NCI-H82 treated with DMSO at 0.1 percent for 48 hours (cell line): ENCODE results near the gene DSC3.

ENCODE experiments used
- DNase-seq: peaks from one replicate; lab custom pipeline; 2025; ENCODE audit not compliant: unreplicated experiment; lab: John Stamatoyannopoulos, UW

DSC3 gene

DNA sequence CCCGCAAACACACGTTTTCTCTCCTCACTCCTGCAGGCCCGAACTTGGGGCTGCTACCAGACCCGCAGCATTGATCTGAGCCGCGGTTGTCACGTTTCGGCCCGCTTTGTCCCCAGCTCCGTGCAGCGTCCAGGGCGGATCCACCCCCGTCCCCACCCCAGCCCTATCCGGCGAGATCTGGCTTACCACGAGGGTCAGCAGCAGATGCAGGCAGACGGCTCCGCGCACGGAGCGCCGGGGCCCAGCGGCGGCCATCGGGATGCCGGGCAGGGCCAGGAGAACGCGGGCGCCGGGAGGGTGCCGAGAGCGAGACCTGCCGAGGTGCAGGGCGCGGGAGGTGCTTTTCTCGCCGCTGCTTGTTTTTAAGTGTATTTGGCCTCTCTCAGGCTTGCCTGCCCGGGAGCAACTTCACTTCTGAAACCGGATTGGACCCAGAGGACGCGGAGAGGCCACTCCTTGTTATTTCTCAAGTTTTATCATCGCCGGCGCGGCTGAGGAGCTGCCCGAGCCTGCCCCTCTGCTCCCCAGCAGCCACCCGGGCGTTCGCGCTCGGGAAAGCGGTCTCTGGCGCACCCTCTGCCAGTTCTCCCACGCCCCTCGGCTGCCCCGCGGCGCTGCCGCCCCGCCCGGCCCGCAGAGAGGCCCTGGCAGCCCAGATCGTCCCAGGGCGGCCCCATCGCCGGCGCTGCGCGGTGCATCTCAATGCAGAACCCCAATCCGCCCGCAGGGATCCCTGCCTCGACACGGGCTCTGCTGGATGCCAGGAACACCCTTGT lies at the start of gene DSC3:
TSS of gene DSC3 (minus strand) at position 337 of the 776 bp plus-strand sequence. CDS start at position 255, 82 bp downstream.
- DNase-seq = no peak

DNA sequence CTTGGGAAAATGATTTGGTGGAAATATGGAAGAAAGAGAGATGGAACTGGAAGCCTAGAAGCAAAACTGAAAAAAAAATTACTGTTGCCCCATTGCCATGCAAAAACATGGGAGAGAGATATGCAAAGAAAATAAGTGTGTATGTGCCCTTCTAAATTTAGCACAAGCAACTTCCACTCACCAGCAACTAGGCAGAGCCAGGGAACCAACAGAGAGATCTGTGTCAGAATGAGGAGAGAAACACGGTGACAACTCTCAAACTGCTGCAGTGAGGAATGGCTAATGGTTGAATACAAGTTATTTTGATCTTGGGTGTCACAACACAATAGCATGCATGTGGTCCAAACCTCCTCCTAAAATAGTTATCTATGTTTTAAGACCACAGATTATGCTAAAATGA lies 48.8 kb upstream of the DSC3 start:
- no peak for DNase-seq

DNA sequence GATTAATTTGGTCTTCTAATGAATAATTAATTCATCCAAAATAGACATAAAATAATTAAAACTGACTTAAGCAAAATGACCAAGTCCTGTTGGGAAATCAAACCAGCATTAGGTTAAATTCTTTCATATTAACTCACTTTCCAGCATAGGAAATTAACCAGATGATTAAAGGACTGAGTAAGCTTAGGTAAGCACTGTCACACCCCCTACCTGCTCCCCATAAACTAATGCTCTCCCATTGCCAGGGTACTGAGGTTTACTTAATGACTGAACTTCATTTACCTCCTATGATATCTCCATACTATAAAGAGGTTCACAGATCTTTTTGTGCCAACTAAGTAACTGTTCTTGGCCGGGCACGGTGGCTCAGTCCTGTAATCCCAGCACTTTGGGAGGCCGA lies 46.0 kb upstream of the DSC3 start:
- no peak for DNase-seq

DNA sequence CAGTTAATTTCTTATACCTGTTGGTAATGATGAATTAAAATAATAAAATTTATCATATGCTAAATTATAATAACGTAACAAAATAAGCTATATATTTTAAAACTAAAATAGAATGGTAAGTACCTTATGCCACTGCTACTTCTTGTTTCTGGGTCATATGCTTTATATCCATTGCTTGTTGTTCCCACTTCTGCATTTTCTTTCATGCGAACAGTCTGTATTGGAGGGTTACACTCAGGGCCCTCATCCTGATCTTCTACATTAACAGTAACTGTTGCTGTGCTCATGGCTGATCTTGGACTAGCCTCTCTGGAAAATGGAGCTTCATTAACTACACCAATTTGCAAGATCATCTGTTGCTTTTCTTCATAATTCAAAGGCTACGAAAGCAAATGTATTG lies 37.4 kb upstream of the DSC3 start:
- DNase-seq = no peak

DNA sequence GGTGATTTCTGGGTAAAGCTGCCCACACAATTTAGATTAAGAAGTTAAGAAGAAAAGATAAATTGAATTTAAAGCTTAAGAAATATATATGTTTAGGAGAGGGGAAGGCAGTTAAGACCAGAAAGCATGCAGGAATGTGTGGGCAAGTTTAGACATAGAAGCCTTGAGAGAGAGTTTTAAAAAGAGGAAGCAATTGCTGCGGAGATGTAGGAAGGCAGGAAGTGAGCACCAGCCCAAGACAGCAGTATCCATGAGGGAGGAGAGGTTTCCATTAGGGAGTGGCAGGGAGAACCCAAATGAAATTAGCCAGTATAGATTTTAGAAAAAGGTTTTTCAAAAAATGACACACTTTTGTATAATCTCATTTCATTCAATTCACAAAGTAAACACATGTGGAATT lies 35.3 kb upstream of the DSC3 start:
- DNase-seq = no peak

DNA sequence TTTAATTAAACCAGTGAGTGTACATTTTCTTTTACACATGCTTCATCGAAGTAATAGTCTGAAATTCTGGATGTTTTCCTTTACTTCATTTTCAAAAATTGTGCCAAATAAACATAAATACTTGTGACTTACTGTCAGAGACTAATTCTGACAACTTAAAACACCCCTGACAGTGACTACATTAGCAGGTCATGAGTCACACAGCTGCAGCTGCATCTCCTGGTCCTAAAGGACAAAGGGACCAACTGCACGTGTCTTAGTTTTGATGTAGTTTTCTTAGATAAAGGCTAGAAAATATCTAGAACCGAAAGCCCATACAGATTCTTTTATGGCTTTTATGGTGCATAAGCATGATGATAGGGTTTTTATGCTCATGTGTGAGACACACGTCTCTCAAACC lies 29.6 kb upstream of the DSC3 start:
- no peak for DNase-seq

DNA sequence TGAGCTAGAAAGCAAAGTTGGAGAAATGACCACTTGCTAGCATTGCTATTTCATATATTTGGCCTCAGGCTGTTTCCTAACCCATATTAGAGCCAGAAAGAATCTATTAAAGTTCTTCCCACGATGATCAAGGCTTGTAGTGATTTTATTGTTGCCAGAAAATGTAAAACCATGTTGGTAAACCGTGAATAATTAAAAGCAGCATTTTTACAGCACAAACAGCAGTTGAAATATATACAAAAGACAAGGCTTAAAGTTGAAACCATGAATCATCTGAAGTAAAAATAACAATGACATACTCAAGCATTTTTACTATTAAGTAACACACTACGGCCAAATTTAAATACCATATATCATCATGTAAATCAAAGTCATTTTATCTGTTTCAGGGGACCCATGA lies 27.7 kb upstream of the DSC3 start:
- no peak for DNase-seq

DNA sequence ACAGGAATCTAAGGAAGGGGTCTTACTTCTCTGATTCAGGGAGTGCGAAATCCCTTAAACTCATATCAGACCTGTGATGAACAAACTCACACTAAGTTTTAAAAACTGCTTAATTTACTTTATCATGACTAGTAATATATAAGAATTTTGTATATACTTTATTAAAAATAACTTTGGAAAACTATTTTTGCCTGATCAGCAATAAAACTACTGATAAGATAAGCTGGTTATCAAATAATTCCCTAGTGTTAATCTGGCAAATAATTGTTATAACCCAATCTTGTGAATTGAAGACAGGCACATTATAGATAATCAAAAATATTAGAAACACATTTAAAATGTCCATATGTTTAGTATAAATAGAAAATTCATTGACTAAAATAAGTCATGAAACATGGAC lies 23.7 kb upstream of the DSC3 start:
- DNase-seq = no peak

DNA sequence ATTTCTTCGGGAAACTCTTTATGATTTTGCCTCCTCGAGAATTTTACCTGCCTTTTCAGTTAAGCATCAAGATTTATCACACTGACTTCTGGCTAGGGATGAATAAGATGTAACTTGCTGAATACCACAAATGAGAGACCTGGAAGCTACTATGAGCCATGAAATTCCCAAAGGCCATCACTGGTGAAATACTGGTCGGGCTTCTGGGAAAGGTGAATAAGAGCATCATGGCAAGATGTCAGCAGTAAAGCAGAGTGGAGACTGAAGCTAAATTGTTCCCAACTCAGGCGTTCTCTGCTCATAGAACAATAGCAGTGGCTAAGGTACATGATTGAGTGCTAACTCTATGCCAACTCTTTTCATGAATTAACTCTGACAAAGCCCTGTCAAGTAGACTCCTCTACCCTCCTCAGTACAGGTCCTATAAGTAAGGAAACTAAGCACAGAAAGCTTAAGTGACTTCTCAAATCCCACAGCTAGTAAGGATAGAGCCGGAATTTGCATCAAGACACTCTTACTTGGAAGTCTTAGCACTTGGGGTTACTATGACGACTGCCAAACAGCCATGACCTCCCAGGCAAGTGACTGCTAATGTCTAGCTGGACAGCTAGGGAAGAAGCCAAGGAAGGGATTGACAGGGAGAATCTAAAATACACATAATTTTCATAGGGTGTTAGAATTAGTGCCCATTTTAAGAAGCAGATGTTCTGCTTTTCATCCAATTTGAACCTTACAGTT lies 22.7 kb upstream of the DSC3 start:
- DNase-seq = no peak

DNA sequence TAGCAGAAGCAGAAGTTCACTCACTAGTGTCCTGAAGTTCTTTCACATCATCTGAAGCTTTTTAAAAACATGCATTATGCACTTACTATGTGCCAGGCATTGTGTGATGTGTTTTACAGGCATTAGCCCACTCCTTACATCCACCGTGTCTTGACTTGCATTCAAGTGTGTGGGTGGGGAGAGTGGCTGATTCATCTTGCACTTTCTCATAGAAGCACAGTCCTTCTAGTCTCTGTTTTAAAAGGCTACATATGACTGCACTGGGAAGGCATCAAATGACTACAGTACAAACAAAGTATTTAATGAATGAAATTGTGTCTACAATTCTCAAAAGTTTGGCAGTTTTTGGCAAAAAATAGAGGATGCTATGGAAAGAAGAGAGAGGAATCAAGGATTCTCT lies 21.6 kb upstream of the DSC3 start:
- DNase-seq = no peak

DNA sequence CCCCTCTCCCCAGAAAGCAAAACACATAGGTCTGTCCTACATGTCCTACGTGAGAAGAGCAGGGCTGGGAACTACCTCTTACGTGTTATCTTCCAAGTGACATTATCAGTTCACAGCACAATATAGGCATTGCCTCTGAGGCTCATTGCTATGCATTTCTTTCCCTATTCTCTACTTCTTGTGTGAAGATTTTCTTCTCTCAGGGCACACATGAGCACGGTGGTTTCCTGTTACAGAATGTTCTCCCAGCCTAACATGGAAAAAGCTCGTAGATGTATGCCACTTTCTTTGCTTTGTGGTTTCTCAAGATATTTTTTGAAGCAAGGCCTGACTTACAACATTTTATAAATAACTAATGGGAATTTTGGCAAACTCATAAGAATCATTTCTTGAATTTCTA lies 19.4 kb upstream of the DSC3 start:
- no peak for DNase-seq

DNA sequence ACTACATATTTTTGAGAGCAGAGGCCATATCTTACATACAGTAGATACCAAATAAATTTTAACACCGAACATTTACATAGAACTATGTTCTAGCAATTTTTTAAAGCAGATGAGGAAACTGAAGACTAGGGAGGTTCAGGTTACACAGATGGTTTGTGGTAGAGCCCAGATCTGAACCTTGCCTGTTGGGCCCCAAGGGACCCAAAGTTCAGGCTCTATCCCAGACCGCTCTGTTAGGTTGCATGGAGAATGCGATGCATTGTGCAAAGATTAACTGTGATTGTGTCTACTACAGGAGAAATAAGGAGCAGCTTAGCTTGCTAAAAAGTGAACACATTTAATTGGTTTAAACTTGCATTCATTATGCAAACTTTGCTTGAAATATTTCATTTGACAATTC lies 16.4 kb upstream of the DSC3 start:
- no peak for DNase-seq

DNA sequence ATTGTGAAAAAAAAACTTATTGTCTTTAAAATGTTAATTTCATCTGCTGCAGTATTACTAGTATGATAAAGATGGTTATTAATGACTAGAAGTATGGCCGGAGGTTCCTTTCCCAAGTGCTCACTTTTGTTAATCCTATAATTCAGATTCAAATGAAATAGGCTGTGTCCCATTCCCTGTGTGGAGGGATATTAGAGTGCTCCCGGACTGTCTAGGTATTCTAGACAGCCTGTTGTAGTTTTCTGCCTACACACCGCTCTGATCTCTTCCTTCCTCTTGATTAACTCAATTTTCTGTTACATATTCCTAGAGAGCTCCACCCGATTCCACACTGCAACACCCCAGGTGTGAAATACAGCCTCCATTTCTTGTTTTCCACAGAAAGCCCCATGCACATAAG lies 15.4 kb upstream of the DSC3 start:
- DNase-seq = no peak

DNA sequence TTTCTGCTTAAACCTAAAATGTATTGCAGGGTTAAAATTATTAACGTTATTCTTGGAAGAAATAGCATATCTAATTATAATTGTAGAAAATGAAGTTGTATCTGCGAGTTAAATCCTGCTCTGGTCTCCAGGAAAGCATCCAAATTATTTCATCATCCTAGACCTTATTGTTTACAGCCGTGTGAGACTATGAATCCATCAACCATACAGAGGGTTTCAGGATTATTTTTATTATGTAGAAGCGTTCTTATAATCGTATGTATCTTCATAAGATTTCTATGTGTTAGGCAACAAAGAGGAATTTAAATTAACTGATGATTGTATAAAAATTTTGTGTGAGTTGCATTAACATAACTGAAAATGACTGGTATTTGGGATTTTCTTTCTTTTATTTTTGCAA lies 14.5 kb upstream of the DSC3 start:
- DNase-seq = no peak

DNA sequence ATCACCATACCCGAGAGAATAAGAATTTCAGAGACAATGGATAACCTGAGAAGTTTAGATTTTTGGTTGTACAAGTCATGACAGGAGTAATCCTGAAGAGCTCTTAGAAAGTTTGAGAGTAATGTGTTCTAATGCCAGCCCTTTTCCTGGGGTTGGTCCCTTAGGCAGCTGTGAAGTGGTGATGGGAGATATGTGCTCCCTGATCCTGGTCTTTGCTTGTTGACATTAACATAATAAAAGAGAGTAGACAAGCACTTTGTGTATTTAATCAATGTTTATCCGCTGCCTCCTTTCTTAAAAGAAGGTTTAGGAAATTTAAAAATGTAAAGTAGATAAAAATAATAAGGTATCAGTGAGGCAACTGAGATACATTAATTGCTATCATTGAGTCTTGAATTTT lies 13.8 kb upstream of the DSC3 start:
- no peak for DNase-seq

DNA sequence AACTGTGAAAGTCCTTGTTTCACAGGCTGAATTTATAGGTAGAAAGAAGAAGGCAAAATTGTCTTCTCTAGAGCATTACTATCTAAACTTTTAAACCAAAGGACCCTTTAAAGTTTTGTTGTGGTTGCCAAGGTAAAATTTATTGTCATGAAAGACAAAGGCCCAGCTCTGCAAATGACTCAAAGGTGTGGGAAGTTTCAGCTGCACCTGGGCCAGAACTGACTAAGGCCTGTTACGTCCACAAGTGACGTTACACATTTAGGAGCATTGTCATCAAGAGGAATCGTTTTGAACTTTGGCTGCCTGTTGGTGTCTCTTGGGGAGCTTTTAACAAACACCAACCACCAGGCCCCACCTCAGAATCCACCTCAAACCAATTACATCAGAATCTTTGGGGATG lies 8.1 kb upstream of the DSC3 start:
- DNase-seq = no peak

DNA sequence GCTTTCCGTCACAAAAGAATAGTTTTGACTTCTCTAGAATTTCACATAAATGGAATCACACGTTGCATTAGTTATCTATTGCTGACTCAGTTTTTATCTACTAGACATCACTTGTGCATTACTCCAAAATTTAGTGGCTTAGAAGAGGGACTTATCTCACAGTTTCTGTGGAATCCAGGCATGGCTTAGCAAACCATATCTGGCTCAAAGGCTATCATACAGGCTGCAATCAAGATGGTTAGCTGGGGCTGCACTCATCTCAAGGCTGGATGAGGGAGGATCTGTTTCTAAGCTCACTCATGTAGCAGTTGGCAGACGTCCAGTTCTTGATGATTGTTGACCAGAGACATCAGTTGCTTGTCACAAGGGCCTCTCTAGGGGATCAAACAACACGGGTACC lies 6.6 kb upstream of the DSC3 start:
- DNase-seq = no peak

DNA sequence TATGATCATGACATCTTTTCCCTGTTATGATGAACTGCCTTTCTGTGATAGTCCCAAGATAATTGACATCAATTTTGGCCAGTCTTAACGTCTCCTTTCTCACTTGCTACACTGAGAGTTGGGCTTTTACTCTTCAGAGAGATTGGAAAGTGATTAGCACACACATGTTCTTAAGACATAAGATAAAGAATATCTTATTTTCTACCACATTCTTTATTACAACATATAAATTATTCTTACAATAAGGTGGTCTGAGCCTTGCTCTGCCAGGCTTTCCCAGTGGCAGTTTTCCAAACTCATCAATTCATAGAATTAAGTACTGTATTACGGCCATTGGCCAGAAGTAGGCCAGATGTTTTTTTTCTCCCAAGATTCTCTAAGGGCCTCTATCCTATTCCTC lies 5.7 kb upstream of the DSC3 start:
- DNase-seq = no peak

DNA sequence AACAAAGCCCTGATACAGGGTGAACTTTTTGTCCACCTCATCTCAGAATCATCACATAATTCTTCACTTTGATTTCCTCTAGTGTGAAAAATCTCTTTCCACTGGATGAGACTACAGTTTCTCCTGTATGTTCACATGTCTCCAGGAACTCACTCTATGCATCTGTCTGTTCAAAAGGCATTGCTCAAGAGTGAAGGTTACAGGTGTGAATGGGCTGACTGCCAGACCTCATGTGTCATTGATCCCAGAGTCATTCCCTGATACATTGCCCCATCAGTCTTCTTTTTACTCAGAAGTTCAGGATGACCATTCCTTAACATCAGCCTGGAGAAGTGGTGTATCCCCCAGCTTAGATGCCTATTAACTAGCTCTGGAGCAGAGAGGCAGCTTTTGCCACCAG lies 4.4 kb upstream of the DSC3 start:
- no peak for DNase-seq

DNA sequence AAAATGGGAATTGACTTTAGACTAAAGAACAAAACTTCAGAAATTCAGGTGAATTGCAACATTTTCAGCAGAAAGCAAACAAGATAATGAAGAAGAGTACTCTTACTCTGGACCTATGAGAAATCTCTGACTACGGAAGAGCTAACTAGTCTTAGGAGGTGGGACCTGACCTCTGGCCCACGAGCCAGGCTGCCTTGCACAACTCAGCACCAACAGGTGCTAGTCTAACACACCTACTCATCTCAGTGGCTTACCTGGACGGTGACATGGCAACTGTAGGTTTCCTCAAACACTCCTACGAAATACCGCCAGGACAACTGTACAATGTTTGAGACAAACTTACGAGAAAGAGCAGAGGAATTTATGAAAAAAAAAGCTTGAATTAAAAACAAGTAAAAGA lies 3.1 kb upstream of the DSC3 start:
- no peak for DNase-seq

DNA sequence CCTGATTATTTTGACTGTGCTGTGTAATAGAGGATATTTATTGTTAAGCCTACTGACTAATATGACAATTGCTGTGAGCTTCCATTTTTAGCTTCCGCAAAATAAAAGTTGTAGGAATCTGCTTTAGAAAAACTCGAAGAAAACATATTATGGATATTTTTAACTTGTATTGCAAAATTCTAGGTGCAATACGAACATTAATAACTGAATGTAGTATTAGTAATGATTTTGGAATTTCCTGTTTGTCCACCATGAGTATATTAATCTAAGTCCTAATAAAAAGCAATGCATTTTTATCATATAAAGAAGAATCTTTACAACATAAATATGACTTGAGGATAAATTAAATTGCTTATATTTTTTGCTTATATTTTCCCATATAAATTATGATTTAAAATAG lies 2.4 kb upstream of the DSC3 start:
- DNase-seq = no peak

DNA sequence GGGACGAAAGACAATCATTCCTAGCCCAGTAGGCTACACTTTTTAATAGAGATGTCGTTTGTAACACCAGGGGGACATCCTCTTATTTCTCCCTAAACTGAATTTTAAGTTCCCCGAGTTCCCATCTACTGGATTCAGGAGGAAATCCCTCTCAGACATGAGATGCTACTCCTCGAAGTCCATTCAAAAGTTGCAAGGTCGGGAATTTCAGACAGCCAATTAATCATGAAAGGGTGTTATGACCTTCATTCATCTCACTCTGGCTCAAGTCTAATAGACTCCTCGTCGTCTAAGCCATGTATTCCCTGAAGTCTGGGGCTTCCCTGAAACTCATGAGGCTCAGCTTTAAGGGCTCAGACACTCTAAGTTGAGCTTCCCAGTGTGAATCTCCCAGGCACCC lies 1.2 kb upstream of the DSC3 start:
- no peak for DNase-seq

DNA sequence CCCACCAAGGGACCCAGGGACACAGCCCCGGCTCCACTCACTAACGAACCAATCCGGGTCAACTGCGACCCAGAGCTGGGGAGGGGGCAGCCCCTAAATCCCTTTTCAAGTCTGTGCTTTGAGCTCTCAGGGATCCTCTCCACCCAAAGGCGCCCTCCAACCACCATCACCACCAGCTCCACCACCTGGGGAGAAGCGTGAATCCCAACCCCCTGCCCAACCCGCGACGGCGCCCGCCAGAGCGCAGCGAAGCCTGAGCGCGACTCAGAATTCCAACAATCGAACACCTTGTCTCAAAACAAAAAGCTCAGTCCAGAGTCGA lies 497 bp downstream of the DSC3 start:
- no peak for DNase-seq
